Fibroblast of skin of abdomen (primary cell): ENCODE results near the gene CDH23.

ENCODE experiments used
- DNase-seq: peaks from one replicate; pipeline ENCODE4 v3.0.0-alpha.2; 2013

The CDH23 gene

GRCh38 chr10:71765176-71765904 is 368.6 kb downstream of the CDH23 start:
- peak; percentile 34 for DNase-seq

GRCh38 chr10:71765906-71766716 is 369.4 kb downstream of the CDH23 start:
- DNase-seq, result no peak

DNA sequence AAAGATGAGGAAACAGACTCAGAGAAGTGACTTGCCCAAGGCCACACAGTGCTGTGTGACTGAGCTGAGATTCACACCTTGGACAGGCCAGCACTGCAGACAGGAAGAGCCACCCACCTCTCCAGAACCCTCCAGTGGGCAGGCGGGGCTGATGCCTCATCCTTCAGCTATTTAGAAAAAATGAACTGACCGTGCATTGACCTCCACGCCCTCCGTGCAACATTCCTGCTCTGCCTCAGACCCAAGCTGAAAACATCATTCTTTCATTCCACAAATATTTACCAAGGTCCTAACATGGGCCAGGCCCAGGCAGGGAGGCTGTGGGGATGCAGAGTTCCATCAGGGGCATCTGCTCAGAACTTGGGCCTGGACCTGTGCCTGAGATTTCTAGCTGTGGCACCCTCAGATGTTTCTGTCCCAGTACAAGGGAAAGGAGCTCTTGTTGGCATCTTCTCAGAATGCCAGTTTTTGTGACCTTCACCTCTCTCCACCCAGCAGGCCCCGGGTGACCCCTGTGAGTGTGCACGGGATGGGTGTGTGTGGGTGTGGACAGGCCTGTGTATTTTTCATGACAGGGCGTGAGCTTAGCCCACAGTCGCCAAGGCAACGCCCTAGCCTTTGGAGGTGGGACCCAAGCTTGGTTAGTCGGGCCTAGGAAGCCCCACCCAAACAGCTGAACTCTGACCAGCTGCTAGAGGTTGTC is 370.1 kb downstream of the CDH23 start:
- peak; percentile 93 for DNase-seq

- DNase-seq, result no peak
Measured at GRCh38 chr10:71767420-71768035, 370.8 kb downstream of the CDH23 start.

GRCh38 chr10:71769279-71769823 is 372.6 kb downstream of the CDH23 start:
- DNase-seq, result no peak

DNA sequence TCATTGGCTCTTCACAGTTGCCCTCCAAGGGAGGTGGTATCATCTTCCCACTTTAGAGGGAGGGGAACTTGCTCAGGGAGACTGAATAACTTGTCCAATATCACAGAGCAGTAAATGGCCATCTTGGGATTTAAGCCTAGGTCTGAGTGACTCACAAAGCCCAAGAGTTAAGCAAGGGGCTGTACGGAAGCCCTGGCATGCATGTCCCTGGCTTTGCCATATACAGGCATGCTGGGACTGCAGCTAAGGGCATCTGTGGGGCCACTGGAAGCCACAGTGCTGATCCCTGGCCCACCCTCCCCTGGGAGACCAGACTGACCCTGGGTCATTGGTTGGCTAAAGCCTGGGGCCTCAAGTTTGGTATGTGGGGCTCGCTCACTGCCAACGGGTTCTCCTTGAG is 373.5 kb downstream of the CDH23 start:
- DNase-seq, result no peak

GRCh38 chr10:71770789-71771188 is 374.1 kb downstream of the CDH23 start:
- no peak for DNase-seq

DNA sequence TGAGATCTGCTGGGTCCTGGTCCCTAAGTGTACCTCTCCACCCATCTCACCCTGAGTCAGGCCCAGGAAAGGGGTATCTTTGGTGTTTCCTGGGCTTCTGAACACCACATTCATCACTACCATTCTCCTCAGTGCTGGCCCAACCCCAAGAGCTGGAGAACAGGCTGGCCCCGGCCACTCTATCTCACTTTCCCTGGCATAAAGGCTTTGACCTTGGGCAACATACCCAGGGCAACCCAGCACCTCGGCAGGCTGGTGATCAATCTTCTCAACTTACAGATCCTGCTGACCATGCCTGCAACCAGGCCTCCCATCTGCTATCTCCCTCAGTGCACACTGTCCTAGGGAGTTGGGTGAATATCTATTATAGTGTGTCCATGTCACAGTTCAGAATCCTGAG is 374.5 kb downstream of the CDH23 start:
- DNase-seq, result no peak

DNA sequence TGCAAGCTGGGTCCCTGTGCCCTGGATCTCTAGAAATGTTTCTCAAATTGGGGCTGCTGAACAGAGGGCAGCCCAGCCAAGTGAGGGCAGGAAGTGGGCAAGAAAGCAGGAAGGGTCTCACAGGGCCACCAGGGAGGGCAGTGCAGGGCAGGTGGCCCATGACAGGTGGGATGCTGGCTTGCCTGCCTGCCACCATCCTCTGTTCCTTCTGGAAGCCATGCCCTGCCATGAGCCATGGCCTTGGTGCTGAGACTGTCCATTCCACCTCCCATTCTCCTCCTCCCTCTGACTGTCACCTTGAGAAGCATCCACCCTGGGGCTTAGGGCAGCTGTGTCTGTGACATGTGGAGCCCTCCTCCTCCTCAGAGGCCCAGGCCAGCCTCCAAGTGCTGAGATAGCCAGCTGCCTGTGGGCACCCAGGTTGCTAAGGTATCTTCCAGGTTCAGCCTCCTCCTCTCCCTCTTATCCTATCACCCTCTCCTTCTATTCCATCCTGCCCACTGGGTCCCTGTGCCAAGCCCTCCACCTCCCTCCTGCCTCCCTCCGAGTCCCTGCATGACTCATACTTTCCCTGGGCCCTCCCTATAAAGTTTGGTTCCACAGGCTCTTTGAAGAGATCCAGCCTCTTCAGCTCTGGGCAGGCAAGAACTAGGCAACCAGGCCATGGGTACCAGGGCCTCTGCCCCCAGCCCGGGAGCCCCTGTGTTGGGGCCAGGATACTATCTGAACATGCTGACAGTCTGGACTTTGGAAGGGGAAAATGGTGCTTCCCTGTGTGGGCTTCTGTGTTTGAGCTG is 375.3 kb downstream of the CDH23 start:
- peak; percentile 55 for DNase-seq

GRCh38 chr10:71772832-71773220 is 376.1 kb downstream of the CDH23 start:
- no peak for DNase-seq

- peak; percentile 68 for DNase-seq
Measured at GRCh38 chr10:71773221-71773971, 376.7 kb downstream of the CDH23 start, which contains the start of gene VSIR. Gene VSIR (minus strand): TSS chr10:71773520. CDS start chr10:71773439, 81 bp downstream.

DNA sequence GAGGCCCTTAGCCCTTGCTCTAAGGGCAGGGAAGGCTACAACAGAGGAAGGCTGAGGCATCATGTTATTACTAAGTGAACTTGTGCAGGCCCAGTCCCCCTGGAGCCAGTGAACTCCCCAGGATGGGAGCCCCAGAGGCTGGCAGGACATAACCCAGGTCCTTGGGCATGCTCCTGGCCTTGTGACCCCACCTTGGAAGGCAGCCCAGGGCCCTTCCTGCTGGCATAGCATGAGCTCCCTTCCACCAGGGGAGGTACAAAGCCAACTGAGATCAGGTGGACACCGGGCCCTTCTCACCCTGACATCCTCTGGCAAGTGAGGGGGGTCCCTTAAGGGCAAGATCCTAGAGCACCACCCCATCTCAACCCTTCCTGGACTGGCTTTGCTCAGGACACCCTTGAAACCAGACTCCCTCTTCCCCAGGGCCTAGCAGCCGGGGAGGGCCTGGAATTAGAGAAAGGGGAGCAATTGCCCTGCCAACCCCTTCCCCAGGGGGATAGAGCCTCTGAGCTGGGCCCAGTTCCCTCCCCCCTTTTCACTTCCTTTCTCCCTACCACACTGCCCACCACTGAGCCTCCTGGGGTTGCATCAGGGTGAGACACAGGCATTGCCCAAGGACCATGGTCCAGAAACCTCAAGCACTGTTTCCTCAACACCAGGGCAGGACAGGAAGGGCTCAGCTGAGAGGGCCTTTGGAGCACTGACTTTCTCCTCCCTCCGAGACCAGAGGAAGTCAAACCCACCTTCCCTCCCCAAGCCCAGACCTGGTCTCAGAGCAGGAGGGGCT is 378.4 kb downstream of the CDH23 start:
- DNase-seq, result no peak

DNA sequence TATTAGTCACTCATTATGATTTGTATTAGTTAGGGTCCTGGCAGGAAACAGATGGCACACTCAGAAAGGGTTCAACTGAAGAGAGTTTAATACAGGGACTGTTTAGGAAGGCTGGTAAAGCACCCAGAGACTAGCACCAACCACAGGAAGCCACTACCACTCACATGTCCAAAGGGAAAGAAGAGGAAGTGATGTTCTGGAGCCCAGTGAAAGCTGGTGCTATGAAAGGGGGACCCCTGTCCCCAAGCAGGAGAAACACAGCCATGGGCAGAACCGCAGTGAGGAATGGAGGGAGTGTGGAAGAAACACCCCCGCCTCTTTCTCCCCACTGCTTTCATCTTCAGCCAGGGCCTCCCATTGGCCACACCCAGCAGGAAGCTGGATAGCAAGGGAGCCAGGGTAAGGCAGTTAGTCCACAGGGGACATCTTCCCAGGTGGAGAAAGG is 379.8 kb downstream of the CDH23 start:
- DNase-seq, result no peak

DNA sequence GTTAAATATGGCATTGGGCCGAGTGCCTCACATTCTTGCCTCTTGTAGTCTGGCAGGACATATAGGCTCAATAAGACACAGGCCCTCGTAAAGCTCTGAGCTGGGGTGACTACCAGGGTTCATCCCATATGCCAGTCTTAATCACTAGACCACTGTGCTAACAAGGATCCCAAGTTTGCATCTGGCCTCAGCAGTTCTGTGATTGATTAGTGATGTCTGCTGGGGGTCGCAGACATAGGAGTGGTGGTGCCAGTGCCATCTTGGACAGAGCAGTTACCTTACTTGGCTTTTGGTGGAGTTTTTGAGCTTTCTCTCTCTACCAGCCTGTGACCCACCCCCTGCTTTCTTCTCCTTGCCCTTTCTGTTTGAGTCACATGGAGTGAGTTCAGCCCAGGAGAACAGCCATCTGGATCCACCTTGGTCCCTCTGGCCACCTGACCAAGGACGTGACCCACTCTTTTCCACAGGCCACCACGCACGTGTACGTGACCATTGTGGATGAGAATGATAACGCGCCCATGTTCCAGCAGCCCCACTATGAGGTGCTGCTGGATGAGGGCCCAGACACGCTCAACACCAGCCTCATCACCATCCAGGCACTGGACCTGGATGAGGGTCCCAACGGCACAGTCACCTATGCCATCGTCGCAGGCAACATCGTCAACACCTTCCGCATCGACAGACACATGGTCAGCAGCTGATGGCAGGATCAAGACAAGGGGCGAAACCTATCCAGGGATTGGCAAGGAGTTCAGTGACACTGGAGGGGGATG is 380.7 kb downstream of the CDH23 start:
- DNase-seq, result no peak

- DNase-seq, result no peak
Measured at GRCh38 chr10:71778071-71778825, 381.5 kb downstream of the CDH23 start.

DNA sequence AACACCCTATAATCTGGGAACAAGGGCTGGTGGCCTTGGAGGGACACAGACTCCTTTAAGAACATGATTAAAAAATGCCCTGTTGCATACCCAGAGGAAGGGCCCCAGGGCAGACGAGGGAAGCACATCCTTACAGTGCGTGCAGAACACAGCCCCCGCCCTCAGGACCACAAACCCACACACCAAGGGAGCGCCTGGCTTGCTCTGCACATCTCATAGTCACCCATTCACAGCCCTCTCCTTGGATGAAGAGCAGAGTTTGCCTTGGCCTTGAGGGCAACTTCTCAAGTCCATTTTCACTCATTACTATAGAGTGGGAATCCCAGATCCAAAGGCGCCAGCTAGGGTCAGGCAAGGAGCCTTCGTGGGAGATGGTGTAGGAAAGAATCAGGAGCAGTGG is 382.9 kb downstream of the CDH23 start:
- no peak for DNase-seq

DNA sequence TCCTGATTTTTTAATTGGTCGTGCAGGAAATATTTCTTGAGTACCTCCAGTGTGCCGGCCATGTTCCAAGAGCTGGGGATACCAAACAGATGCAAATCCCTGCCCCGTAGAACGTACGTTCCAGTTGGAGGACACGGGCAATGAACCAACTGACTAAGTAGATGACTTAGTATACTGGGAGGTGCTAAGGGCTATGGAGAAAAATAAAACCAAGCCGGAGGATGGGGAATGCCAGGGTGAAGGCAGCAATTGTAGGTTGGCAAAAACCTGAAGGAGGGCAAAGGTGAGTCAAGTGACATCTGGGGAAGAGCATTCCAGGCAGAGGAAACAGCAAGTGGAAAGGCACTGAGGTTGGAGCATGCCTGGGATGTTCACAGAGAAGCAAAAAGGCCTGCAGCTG is 383.4 kb downstream of the CDH23 start:
- DNase-seq, result no peak

GRCh38 chr10:71780719-71781118 is 384.0 kb downstream of the CDH23 start:
- no peak for DNase-seq
